Peyer's patch (tissue), 4 donors: Measurements from ENCODE around the gene CRELD2.

ENCODE experiments used
- CTCF ChIP-seq, 6 experiments: fragments of 450-650 bp in 4 of 6; fragments of 200-600 bp in 2 of 6; sonication (generic) in 1 of 6; IDR thresholded peaks; one replicate each; pipeline ENCODE4 v1.5.1; 2017 to 2019; ENCODE audit warnings: antibody characterized with exemption in 6 of 6, mild to moderate bottlenecking in 3 of 6, moderate library complexity in 1 of 6
- POLR2A ChIP-seq, 2 donors: fragments of 450-650 bp; IDR thresholded peaks; one replicate each; pipeline ENCODE4 v1.5.1; 2017; ENCODE audit warnings: antibody characterized with exemption in 2 of 2, mild to moderate bottlenecking in 2 of 2, moderate library complexity in 2 of 2

- TF ChIP-seq POLR2A (IDR thresholded peaks at IDR 0.05) (no peak), CTCF (IDR thresholded peaks at IDR 0.05) (no peak)
Observed at GRCh38 chr22:49915610-49916009, 2.8 kb upstream of the CRELD2 start.
